T-cell (primary cell): ENCODE data around the gene PNPO. TPM values are rescaled to one million over a fixed set of nuclear protein-coding genes. Genes with fewer than 3 reads are reported as not detected.
"Not testable (repeated sequence)": the region's sequence is repeated elsewhere in the genome, so short reads cannot be mapped to it uniquely, and the experiment has no call there.

ENCODE experiments used
- ATAC-seq, 4 experiments: fragments of 200-7000 bp in 3 of 4; fragments of 150-1000 bp in 1 of 4; cut with Tn5 transposase; replicated peaks in 1 of 4; 1 replicate in 3 of 4; 2 replicates in 1 of 4; pipeline ENCODE4 v1.10.0; 2021; ENCODE audit warnings: moderate library complexity in 3 of 4, mild to moderate bottlenecking in 2 of 4, moderate number of reproducible peaks in 1 of 4
- CTCF ChIA-PET, 2 donors: fragments of 300-600 bp; sonication (Branson Sonifier 250); formaldehyde crosslinking; loops; one replicate each; lab custom pipeline; 2022; ENCODE audit warnings: antibody characterized with exemption in 2 of 2; lab: Charles Lee
- POLR2A ChIA-PET, 2 donors: fragments of 300-600 bp; sonication (Branson Sonifier 250); formaldehyde crosslinking; loops; one replicate each; lab custom pipeline; 2022; ENCODE audit warnings: antibody characterized with exemption in 2 of 2; lab: Charles Lee
- DNase-seq, 35 experiments: peaks; one replicate each; pipeline versions ENCODE4 v3.0.0 to v3.0.0-alpha.2; 2013 to 2023
- H3K27ac ChIP-seq: one replicate; pipeline ENCODE4 v1.5.1; 2013; ENCODE audit warnings: low read length
- H3K27me3 ChIP-seq, 2 experiments: replicated peaks in 1 of 2; 1 replicate in 1 of 2; 2 replicates in 1 of 2; pipeline versions ENCODE4 v1.6.1 to v1.7.0; 2013; ENCODE audit warnings: low read length in 1 of 2, mixed read lengths in 1 of 2; ENCODE audit not compliant: control insufficient read depth in 2 of 2, insufficient read depth in 2 of 2; ENCODE audit errors: extremely low read depth in 1 of 2
- H3K36me3 ChIP-seq, 2 donors: 1 replicate in 1 of 2; 2 replicates in 1 of 2; pipeline versions ENCODE4 v1.6.1 to v1.7.0; 2013; ENCODE audit warnings: low read length in 1 of 2; ENCODE audit not compliant: control insufficient read depth in 2 of 2, insufficient read depth in 1 of 2; ENCODE audit errors: extremely low read depth in 1 of 2
- H3K4me1 ChIP-seq, 2 experiments: 1 replicate in 1 of 2; 2 replicates in 1 of 2; pipeline versions ENCODE4 v1.6.1 to v1.7.0; 2013; ENCODE audit warnings: low read length in 2 of 2, mixed read lengths in 1 of 2; ENCODE audit not compliant: insufficient read depth in 2 of 2, control insufficient read depth in 1 of 2; ENCODE audit errors: extremely low read depth in 1 of 2
- H3K4me3 ChIP-seq, 2 donors: 1 replicate in 1 of 2; 2 replicates in 1 of 2; pipeline versions ENCODE4 v1.5.1 to v1.7.0; 2013; ENCODE audit warnings: mild to moderate bottlenecking in 2 of 2, low read length in 1 of 2, moderate library complexity in 1 of 2; ENCODE audit not compliant: control insufficient read depth in 1 of 2; ENCODE audit errors: extremely low read depth in 1 of 2
- H3K9me3 ChIP-seq: 2 replicates; pipeline ENCODE4 v1.7.0; 2013
- H3K27ac Mint-ChIP-seq, 2 donors: one replicate each; pipeline ENCODE4 v1.8.0; 2020 to 2021; ENCODE audit warnings: mild to moderate bottlenecking in 2 of 2, mixed read lengths in 2 of 2
- H3K27me3 Mint-ChIP-seq, 2 donors: one replicate each; pipeline ENCODE4 v1.8.0; 2021 to 2022; ENCODE audit warnings: mixed read lengths in 2 of 2
- H3K36me3 Mint-ChIP-seq: one replicate; pipeline ENCODE4 v1.8.0; 2021; ENCODE audit warnings: mixed read lengths
- H3K4me1 Mint-ChIP-seq, 3 donors: one replicate each; pipeline ENCODE4 v1.8.0; 2020 to 2022; ENCODE audit warnings: mixed read lengths in 3 of 3, mild to moderate bottlenecking in 1 of 3
- H3K4me3 Mint-ChIP-seq, 3 donors: one replicate each; pipeline ENCODE4 v1.8.0; 2020 to 2022; ENCODE audit warnings: mild to moderate bottlenecking in 3 of 3, mixed read lengths in 3 of 3, moderate library complexity in 3 of 3
- H3K9me3 Mint-ChIP-seq, 3 donors: one replicate each; pipeline ENCODE4 v1.8.0; 2020 to 2022; ENCODE audit warnings: mixed read lengths in 3 of 3
- WGBS: methylation state at CpG from one replicate; pipeline ENCODE4 v1.1.5; 2013; ENCODE audit warnings: missing lambda C conversion rate; ENCODE audit not compliant: insufficient coverage; 5-methylcytosine and 5-hydroxymethylcytosine counted together
- total RNA-seq, 35 experiments: library from RNA in 6 of 35; stranded (reverse) in 6 of 35; fragments of 120-200 nt in 1 of 35; gene quantifications; one replicate each; pipeline versions ENCODE4 v1.2.1 to v1.2.4 and lab custom pipeline; 2013 to 2026

The PNPO gene
- total RNA-seq, 5 donors from 2014 or later (not counting 1 experiment from before 2014, with no cell fraction given): 10.3 to 18.5 (median 15.7) TPM

DNA sequence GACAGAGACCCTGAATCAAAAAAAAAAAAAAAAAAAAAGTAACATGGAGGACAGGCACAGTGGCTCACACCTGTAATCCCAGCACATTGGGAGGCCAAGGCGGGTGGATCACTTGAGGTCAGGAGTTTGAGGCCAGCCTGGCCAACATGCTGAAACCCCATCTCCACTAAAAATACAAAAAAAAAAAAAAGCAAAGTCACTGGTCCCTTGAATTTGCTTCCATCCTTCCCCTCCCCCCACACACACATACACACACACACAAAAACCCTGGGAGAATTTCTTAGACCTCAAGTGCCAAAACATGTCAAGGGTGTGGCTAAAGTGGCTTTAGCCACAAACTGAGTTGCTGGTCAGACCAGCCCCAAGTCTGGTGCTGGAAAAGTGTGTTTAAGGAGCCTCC is 47.1 kb downstream of the PNPO start:
- DNase-seq, H3K9me3 ChIP-seq, H3K36me3 Mint-ChIP-seq, H3K27ac ChIP-seq, H3K4me1 Mint-ChIP-seq, H3K27ac Mint-ChIP-seq, H3K9me3 Mint-ChIP-seq, H3K4me3 Mint-ChIP-seq, H3K27me3 Mint-ChIP-seq, H3K36me3 ChIP-seq, H3K4me1 ChIP-seq, H3K4me3 ChIP-seq, ATAC-seq, POLR2A ChIA-PET, CTCF ChIA-PET: not testable (repeated sequence)
- WGBS: no CpG with 5 or more reads among the region's 1 CpG
- H3K27me3 ChIP-seq: peaks cover 0 to 11% of the 10 kb centered on the region in 2 experiments

DNA sequence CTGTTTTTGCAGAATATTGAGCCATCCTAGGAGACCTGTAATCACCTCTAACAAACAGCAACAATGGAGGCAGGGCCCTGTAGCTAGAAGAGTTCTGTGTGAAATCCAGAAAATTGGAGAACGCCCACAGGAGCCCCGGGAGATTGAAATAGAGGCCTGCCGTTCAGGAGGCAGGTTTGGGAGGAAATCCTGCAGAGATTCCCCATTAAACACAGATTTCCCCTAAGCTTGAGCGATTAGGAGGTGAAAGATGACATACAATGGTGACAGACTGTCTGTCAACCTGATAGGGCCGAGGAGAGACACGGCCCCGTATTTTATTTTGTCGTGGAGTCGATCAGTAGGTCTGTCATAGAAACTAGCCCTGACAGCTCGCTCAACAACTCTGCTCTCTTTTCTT is 47.8 kb downstream of the PNPO start:
- DNase-seq (no peak), ATAC-seq (no peak)
- WGBS: 82% methylated on average over 9 of the region's 10 CpGs
- H3K4me3 ChIP-seq: no peak overlapping the region
- Mint-ChIP-seq H3K27me3 (no peaks in the 10 kb centered on the region), H3K4me3 (no peak overlapping the region), H3K36me3 (no peaks in the 10 kb centered on the region), H3K27ac (no peak overlapping the region), H3K4me1 (peaks cover 0 to 6% (median 0%) of the 10 kb centered on the region in 3 donors), H3K9me3 (no peaks in the 10 kb centered on the region)
- ChIA-PET CTCF (no interaction called here), POLR2A (no interaction called here)
- H3K27me3 ChIP-seq: peaks cover 0 to 13% of the 10 kb centered on the region in 2 experiments
- no peaks in the 10 kb centered on the region for H3K4me1 ChIP-seq
- no peaks in the 10 kb centered on the region for H3K9me3 ChIP-seq
- peaks cover 0 to 3% of the 10 kb centered on the region in 2 donors for H3K36me3 ChIP-seq
- no peak overlapping the region for H3K27ac ChIP-seq

DNA sequence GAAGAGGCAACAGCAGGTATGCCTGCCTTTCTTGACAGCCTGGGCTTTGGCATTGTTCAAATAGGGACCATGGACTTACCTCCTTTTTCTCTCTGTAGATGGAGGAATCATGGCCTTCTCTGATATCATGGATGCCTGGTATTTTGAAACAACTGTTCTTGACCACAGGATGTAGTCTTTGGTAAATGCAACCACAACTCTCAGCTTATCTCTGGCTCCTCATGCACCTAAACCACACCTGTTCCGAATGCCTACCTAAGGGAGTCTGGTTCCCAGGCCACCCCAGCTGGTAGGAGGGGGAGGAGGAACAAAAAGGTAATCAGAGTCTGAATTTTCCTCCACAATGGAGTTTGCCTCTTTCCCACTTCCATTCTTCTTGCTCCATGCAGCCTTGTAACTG is 48.3 kb downstream of the PNPO start:
- H3K9me3 ChIP-seq: no peaks in the 10 kb centered on the region
- ChIA-PET POLR2A (no interaction called here), CTCF (no interaction called here)
- H3K4me1 ChIP-seq: no peaks in the 10 kb centered on the region
- H3K36me3 Mint-ChIP-seq: no peaks in the 10 kb centered on the region
- no peaks in the 10 kb centered on the region for H3K27me3 Mint-ChIP-seq
- H3K4me3 Mint-ChIP-seq: no peak overlapping the region
- H3K9me3 Mint-ChIP-seq: no peaks in the 10 kb centered on the region
- H3K4me3 ChIP-seq: no peak overlapping the region
- no peak overlapping the region for H3K27ac ChIP-seq
- ATAC-seq (no peak), DNase-seq (no peak)
- H3K27me3 ChIP-seq: peaks cover 0 to 17% of the 10 kb centered on the region in 2 experiments
- no peak overlapping the region for H3K27ac Mint-ChIP-seq
- peaks cover 0 to 6% (median 0%) of the 10 kb centered on the region in 3 donors for H3K4me1 Mint-ChIP-seq
- H3K36me3 ChIP-seq: no peaks in the 10 kb centered on the region
- no CpG with 5 or more reads among the region's 1 CpG for WGBS

DNA sequence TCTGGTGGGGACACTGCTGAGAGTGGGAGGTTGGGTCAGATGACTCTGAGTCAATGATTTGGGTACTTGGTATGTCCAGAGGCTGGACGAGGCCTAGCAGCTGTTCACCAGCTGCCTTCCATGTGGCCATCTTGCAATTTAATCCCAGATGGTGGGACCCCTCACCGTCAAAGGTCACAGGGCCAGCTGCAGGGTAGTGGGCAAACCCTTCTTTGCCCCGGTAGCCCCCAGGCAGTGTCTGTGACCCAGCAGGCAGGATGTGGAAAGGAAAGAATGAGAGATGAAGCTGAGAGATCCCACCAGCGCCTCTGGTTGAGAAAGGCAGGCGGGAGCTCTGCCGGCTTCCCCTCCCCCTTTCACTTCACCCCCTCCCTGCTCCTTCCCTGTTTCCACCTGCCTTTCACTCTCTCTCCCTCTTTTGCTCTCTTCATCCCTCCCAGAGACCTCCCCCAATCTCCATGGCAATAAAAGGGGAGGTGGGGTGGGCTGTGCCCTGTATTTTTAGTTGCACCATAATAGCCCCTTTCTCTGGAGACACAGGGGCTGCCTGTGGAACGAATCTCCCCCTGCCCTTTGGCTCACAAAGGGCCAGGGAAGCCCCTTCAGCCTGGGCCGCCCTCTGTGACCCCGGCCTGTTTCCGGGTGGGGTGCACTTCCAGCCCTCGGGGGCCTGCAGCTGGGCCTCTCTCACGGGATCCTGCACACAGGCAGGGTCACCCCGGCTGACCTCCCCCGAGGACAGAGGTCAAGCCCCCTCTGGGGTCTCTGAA is 49.8 kb downstream of the PNPO start:
- H3K27ac Mint-ChIP-seq: no peak overlapping the region
- H3K27me3 ChIP-seq: peaks cover 0 to 27% of the 10 kb centered on the region in 2 experiments
- H3K9me3 Mint-ChIP-seq: no peaks in the 10 kb centered on the region
- H3K9me3 ChIP-seq: no peaks in the 10 kb centered on the region
- no peaks in the 10 kb centered on the region for H3K36me3 Mint-ChIP-seq
- ChIA-PET CTCF (no interaction called here), POLR2A (no interaction called here)
- peaks cover 0 to 6% (median 0%) of the 10 kb centered on the region in 3 donors for H3K4me1 Mint-ChIP-seq
- ATAC-seq: no peak
- no peak overlapping the region for H3K4me3 ChIP-seq
- no peaks in the 10 kb centered on the region for H3K36me3 ChIP-seq
- H3K27ac ChIP-seq: no peak overlapping the region
- no peak overlapping the region for H3K4me3 Mint-ChIP-seq
- H3K27me3 Mint-ChIP-seq: no peaks in the 10 kb centered on the region
- no peak for DNase-seq
- 74% methylated on average over 10 of the region's 14 CpGs for WGBS
- H3K4me1 ChIP-seq: no peaks in the 10 kb centered on the region

DNA sequence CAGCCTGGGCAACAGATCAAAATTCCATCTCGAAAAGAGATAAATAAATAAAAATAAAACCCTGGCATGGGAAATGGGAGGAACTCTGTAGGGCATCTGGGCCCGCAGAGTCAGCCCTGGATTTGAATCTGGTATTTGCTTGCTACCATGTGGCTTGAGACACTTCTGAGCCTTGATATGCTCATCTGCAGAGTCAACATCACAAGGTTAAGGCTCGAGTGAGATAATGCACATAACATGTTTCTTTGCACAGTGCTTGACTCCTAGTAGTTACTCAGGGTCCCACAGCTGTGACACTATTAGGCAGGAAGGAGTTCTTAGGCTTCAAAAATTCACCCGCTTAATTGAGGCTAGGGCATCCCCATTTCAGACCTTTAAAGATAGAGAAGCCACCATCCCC is 50.8 kb downstream of the PNPO start:
- 52% methylated on average over 3 of the region's 4 CpGs for WGBS
- H3K27ac Mint-ChIP-seq: no peak overlapping the region
- H3K4me1 Mint-ChIP-seq: peaks cover 0 to 6% (median 0%) of the 10 kb centered on the region in 3 donors
- Histone ChIP-seq H3K4me1 (no peaks in the 10 kb centered on the region), H3K36me3 (no peaks in the 10 kb centered on the region), H3K9me3 (no peaks in the 10 kb centered on the region), H3K4me3 (no peak overlapping the region), H3K27ac (no peak overlapping the region), H3K27me3 (peaks cover 0 to 33% of the 10 kb centered on the region in 2 experiments)
- no peak overlapping the region for H3K4me3 Mint-ChIP-seq
- ATAC-seq: no peak
- no peak for DNase-seq
- POLR2A ChIA-PET: no interaction called here
- CTCF ChIA-PET: interaction anchor here in 1 of 2 donors (0.6 kb wide), 1 partner anchor 66 kb away, joined by 9 read pairs; no protein-coding TSS in a partner anchor
- H3K27me3 Mint-ChIP-seq: peaks cover 0 to 3% of the 10 kb centered on the region in 2 donors
- H3K36me3 Mint-ChIP-seq: no peaks in the 10 kb centered on the region
- no peaks in the 10 kb centered on the region for H3K9me3 Mint-ChIP-seq

DNA sequence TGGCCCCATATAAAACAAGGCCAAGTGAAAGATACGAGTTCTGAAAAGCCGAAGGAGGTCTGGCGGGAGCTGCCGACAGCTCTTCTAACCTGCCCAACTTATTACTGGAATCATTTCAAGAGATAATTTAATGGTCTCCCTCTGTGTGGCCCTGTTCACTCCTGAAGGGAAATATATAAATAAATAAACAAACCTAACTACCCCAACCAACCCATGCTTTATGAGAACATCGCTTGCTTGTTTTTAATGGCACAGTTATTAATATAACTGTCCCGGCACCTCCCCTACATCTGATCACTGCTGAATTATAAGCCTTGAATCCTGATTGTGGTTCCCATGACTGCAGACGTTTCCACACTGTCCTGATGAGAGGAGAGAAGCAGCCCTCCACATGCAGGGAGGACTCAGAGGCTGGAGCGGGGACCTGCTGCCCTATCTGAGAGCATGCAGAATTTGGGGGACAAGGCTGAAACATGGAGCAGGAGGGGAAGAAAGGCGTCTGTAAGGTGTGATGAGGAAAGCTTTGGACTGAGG is 51.7 kb downstream of the PNPO start:
- Histone ChIP-seq H3K9me3 (no peaks in the 10 kb centered on the region), H3K27me3 (peaks cover 0 to 33% of the 10 kb centered on the region in 2 experiments), H3K27ac (no peak overlapping the region), H3K4me1 (no peaks in the 10 kb centered on the region), H3K4me3 (no peak overlapping the region), H3K36me3 (no peaks in the 10 kb centered on the region)
- CTCF ChIA-PET: no interaction called here
- POLR2A ChIA-PET: no interaction called here
- Mint-ChIP-seq H3K27ac (no peak overlapping the region), H3K4me3 (no peak overlapping the region), H3K36me3 (no peaks in the 10 kb centered on the region), H3K9me3 (no peaks in the 10 kb centered on the region), H3K27me3 (peaks cover 0 to 3% of the 10 kb centered on the region in 2 donors), H3K4me1 (peaks cover 0 to 6% (median 0%) of the 10 kb centered on the region in 3 donors)
- ATAC-seq (no peak), DNase-seq (no peak)
- WGBS: no CpG with 5 or more reads among the region's 9 CpGs
